HCT116 (cell line): ENCODE results near the gene MDFIC. TPM values are rescaled to one million over a fixed set of nuclear protein-coding genes. Genes with fewer than 3 reads are reported as not detected.

Source experiments
- ATAC-seq: fragments of 200-7000 bp; cut with Tn5 transposase; 2 replicates; pipeline ENCODE4 v1.9.1; 2020; ENCODE audit warnings: mild to moderate bottlenecking, moderate library complexity
- BruUV-seq: library from RNA; stranded (reverse); fragments of 400-500 nt; replicated peaks from 2 replicates; lab custom pipeline; 2021; lab: Mats Ljungman, UMichigan
- CTCF ChIA-PET: fragments of 300-600 bp; sonication (Branson Sonifier 250); formaldehyde crosslinking; loops from one replicate; lab custom pipeline; 2021; ENCODE audit warnings: antibody characterized with exemption; lab: Charles Lee
- POLR2A ChIA-PET: fragments of 300-600, 350-600 bp; sonication (Branson Sonifier 250); formaldehyde crosslinking; loops from one replicate; lab custom pipeline; 2021; ENCODE audit warnings: antibody characterized with exemption; lab: Charles Lee
- RAD21 ChIA-PET, 2 experiments: fragments of 300-600 bp; sonication (Branson Sonifier 250); formaldehyde crosslinking; loops; one replicate each; lab custom pipeline; 2023; ENCODE audit warnings: low total read pairs in 2 of 2; ENCODE audit not compliant: uncharacterized antibody in 2 of 2, unreplicated experiment in 2 of 2, low non-redundant PET in 1 of 2; lab: Charles Lee
- DNase-seq: peaks from one replicate; pipeline ENCODE4 v3.0.0-alpha.2; 2010; ENCODE audit warnings: low read depth, low spot score
- H2AFZ ChIP-seq: fragments of 200-600 bp; shearing (Covaris generic), sonication (generic); 2 replicates; pipeline ENCODE4 v1.6.1; 2017; ENCODE audit warnings: low read depth, mixed run types, mixed read lengths, antibody characterized with exemption, low read length; ENCODE audit not compliant: poor library complexity, severe bottlenecking
- H3K27ac ChIP-seq: 2 replicates; pipeline ENCODE4 v1.5.1; 2012; ENCODE audit warnings: low read depth, low read length
- H3K27me3 ChIP-seq: fragments of 200-600 bp; sonication (generic); 2 replicates; pipeline ENCODE4 v1.6.1; 2016; ENCODE audit warnings: mixed run types, low read length, mixed read lengths; ENCODE audit not compliant: insufficient read depth
- H3K36me3 ChIP-seq, 2 experiments: fragments of 200-500 bp in 1 of 2; fragments of 200-600 bp in 1 of 2; sonication (Bioruptor generic) in 1 of 2; sonication (generic) in 1 of 2; 2 replicates each; pipeline versions ENCODE4 v1.5.1 to v1.6.1; 2014 to 2016; ENCODE audit warnings: low read length in 2 of 2, inconsistent platforms in 1 of 2, mixed read lengths in 1 of 2, mixed run types in 1 of 2; ENCODE audit not compliant: insufficient read depth in 2 of 2, control insufficient read depth in 1 of 2
- H3K4me1 ChIP-seq, 2 experiments: fragments of 200-600 bp in 1 of 2; sonication (generic) in 1 of 2; 2 replicates each; pipeline versions ENCODE4 v1.5.1 to v1.6.1; 2012 to 2017; ENCODE audit warnings: low read length in 2 of 2, inconsistent platforms in 1 of 2, mild to moderate bottlenecking in 1 of 2, mixed read lengths in 1 of 2, mixed run types in 1 of 2, moderate library complexity in 1 of 2; ENCODE audit not compliant: insufficient read depth in 2 of 2, control insufficient read depth in 1 of 2
- H3K4me2 ChIP-seq: fragments of 200-600 bp; sonication (generic); 2 replicates; pipeline ENCODE4 v1.6.1; 2017; ENCODE audit warnings: mixed run types, low read length, mixed read lengths
- H3K4me3 ChIP-seq, 2 experiments: fragments of 200-600 bp in 1 of 2; sonication (generic) in 1 of 2; replicated peaks in 1 of 2; 2 replicates each; pipeline ENCODE4 v1.5.1; 2011 to 2016; ENCODE audit warnings: low read length in 2 of 2, control low read depth in 1 of 2, low read depth in 1 of 2, mild to moderate bottlenecking in 1 of 2, mixed read lengths in 1 of 2, mixed run types in 1 of 2
- H3K79me2 ChIP-seq: fragments of 200-600 bp; sonication (generic); 2 replicates; pipeline ENCODE4 v1.6.1; 2017; ENCODE audit warnings: mild to moderate bottlenecking, mixed run types, low read length, moderate library complexity, mixed read lengths; ENCODE audit not compliant: insufficient read depth
- H3K9ac ChIP-seq: fragments of 200-600 bp; sonication (generic); 2 replicates; pipeline ENCODE4 v1.6.1; 2016; ENCODE audit warnings: low read length, mixed read lengths
- H3K9me2 ChIP-seq: fragments of 200-600 bp; sonication (generic), shearing (Covaris generic); 2 replicates; pipeline ENCODE4 v1.6.1; 2017; ENCODE audit warnings: mixed run types, mild to moderate bottlenecking, moderate library complexity; ENCODE audit not compliant: insufficient read depth
- H3K9me3 ChIP-seq, 2 experiments: fragments of 200-500 bp in 1 of 2; fragments of 200-600 bp in 1 of 2; sonication (Bioruptor generic) in 1 of 2; sonication (generic) in 1 of 2; 2 replicates each; pipeline ENCODE4 v1.6.1; 2014 to 2017; ENCODE audit warnings: low read length in 2 of 2, mixed read lengths in 2 of 2, inconsistent platforms in 1 of 2, low read depth in 1 of 2, mild to moderate bottlenecking in 1 of 2, mixed run types in 1 of 2, moderate library complexity in 1 of 2; ENCODE audit not compliant: control insufficient read depth in 1 of 2, insufficient read depth in 1 of 2
- H4K20me1 ChIP-seq: fragments of 200-600 bp; sonication (generic), shearing (Covaris generic); 2 replicates; pipeline ENCODE4 v1.6.1; 2017; ENCODE audit warnings: mixed run types, mild to moderate bottlenecking, moderate library complexity; ENCODE audit not compliant: insufficient read depth
- ATF3 ChIP-seq: IDR thresholded peaks from 2 replicates; pipeline ENCODE4 v1.6.1; 2012
- CBX3 ChIP-seq: IDR thresholded peaks from 2 replicates; pipeline ENCODE4 v1.6.1; 2012; ENCODE audit warnings: low read depth
- CTCF ChIP-seq, 3 experiments: fragments of 200-600 bp in 1 of 3; sonication (generic) in 1 of 3; IDR thresholded peaks in 2 of 3; conservative IDR thresholded peaks in 1 of 3; 2 replicates each; pipeline ENCODE4 v1.5.1; 2012 to 2017; ENCODE audit warnings: low read depth in 2 of 3, low read length in 2 of 3, antibody characterized with exemption in 1 of 3, borderline replicate concordance in 1 of 3, control low read depth in 1 of 3, mild to moderate bottlenecking in 1 of 3, mixed read lengths in 1 of 3, mixed run types in 1 of 3, moderate library complexity in 1 of 3; ENCODE audit not compliant: insufficient read depth in 1 of 3
- EGR1 ChIP-seq: IDR thresholded peaks from 2 replicates; pipeline ENCODE4 v1.6.1; 2012; ENCODE audit warnings: low read depth
- ELF1 ChIP-seq: IDR thresholded peaks from 2 replicates; pipeline ENCODE4 v1.6.1; 2012; ENCODE audit warnings: low read depth, borderline replicate concordance
- EZH2 ChIP-seq: fragments of 200-600 bp; sonication (generic); IDR thresholded peaks from 2 replicates; pipeline ENCODE4 v1.6.1; 2017; ENCODE audit warnings: antibody characterized with exemption, mixed run types
- EZH2phosphoT487 ChIP-seq: fragments of 200-600 bp; IDR thresholded peaks from 2 replicates; pipeline ENCODE4 v1.6.1; 2018; ENCODE audit warnings: antibody characterized with exemption, borderline replicate concordance
- MAX ChIP-seq: IDR thresholded peaks from 2 replicates; pipeline ENCODE4 v1.6.1; 2012
- POLR2A ChIP-seq: IDR thresholded peaks from 2 replicates; pipeline ENCODE4 v1.7.0; 2011; ENCODE audit warnings: borderline replicate concordance; ENCODE audit not compliant: insufficient read depth, insufficient read length; ENCODE audit errors: extremely low read depth
- POLR2AphosphoS5 ChIP-seq: IDR thresholded peaks from 2 replicates; pipeline ENCODE4 v1.6.1; 2011; ENCODE audit warnings: mild to moderate bottlenecking, low read depth, low read length, moderate library complexity
- REST ChIP-seq: IDR thresholded peaks from 2 replicates; pipeline ENCODE4 v1.6.1; 2012; ENCODE audit warnings: low read depth
- SIN3A ChIP-seq: IDR thresholded peaks from 2 replicates; pipeline ENCODE4 v1.6.1; 2012; ENCODE audit warnings: low read depth
- SP1 ChIP-seq: IDR thresholded peaks from 2 replicates; pipeline ENCODE4 v1.6.1; 2012; ENCODE audit warnings: low read depth
- TCF7L2 ChIP-seq: IDR thresholded peaks from 2 replicates; pipeline ENCODE4 v1.7.0; 2011; ENCODE audit warnings: borderline replicate concordance, inconsistent platforms; ENCODE audit not compliant: insufficient read depth, insufficient read length; ENCODE audit errors: extremely low read depth
- YY1 ChIP-seq: IDR thresholded peaks from 2 replicates; pipeline ENCODE4 v1.6.1; 2011; ENCODE audit warnings: low read length, low read depth, moderate library complexity, mild to moderate bottlenecking; ENCODE audit not compliant: insufficient replicate concordance; ENCODE audit errors: extremely low read depth
- ZFX ChIP-seq: fragments of 450-650 bp; IDR thresholded peaks from 2 replicates; pipeline ENCODE4 v1.6.1; 2017
- ZNF274 ChIP-seq: fragments of 200-500 bp; sonication (Bioruptor generic); IDR thresholded peaks from 2 replicates; pipeline ENCODE4 v1.6.1; 2014; ENCODE audit warnings: mild to moderate bottlenecking, low read depth, low read length, inconsistent platforms
- intact Hi-C: fragments of 100-400 bp; cut with micrococcal nuclease; formaldehyde crosslinking; loops from 2 replicates; pipeline ENCODE4 v1.10.0; 2022
- total RNA-seq: library from RNA; stranded (reverse); gene quantifications from one replicate; pipeline ENCODE4 v1.2.1, GENCODE V29; 2021; ENCODE audit not compliant: unreplicated experiment

MDFIC gene
- total RNA-seq, 1 experiment from 2014 or later, result 8.3 TPM

- TF ChIP-seq SIN3A (no peak), SP1 (no peak), EGR1 (no peak), CBX3 (no peak), MAX (no peak), TCF7L2 (no peak), ATF3 (no peak), EZH2 (no peak), ELF1 (no peak), YY1 (no peak), EZH2phosphoT487 (no peak), CTCF (IDR thresholded peaks at IDR 0.05 in 2 of 3, conservative IDR thresholded peaks at IDR 0.05 in 1 of 3; ENCODE audit: borderline replicate concordance in 1 of 3, insufficient read depth in 1 of 3, low read depth in 2 of 3, low read length in 2 of 3) (no peak), ZFX (no peak), REST (no peak), POLR2AphosphoS5 (no peak), POLR2A (no peak), ZNF274 (no peak)
- Histone ChIP-seq H2AFZ (no peak overlapping the region), H3K27me3 (no peaks in the 10 kb centered on the region), H3K27ac (no peak overlapping the region), H3K4me1 (no peaks in the 10 kb centered on the region), H3K9me2 (no peaks in the 10 kb centered on the region), H3K4me2 (no peak overlapping the region), H3K9me3 (no peaks in the 10 kb centered on the region), H3K79me2 (no peaks in the 10 kb centered on the region), H3K36me3 (no peaks in the 10 kb centered on the region), H4K20me1 (no peaks in the 10 kb centered on the region), H3K4me3 (no peak overlapping the region), H3K9ac (no peak overlapping the region)
- POLR2A ChIA-PET, result no interaction called here
- intact Hi-C loops, result no loop called here
- CTCF ChIA-PET, result no interaction called here
- no peak for ATAC-seq
- RAD21 ChIA-PET, result no interaction called here
- DNase-seq, result no peak
- no TSS peak for BruUV-seq
Measured at GRCh38 chr7:115037128-115037802, 115.4 kb downstream of the MDFIC start.
